Activated CD4-positive, alpha-beta T cell treated with anti-CD3 and anti-CD28 coated beads for 4 hours (primary cell): Measurements from ENCODE around the gene TEAD2.

ENCODE experiments used
- DNase-seq, 2 donors: peaks; one replicate each; pipeline ENCODE4 v3.0.0-alpha.2; 2020

The TEAD2 gene

GRCh38 chr19:49362048-49362928 is at the start of gene TEAD2:
Gene TEAD2 (minus strand): TSS chr19:49362416. CDS start chr19:49360075, 2,341 bp downstream.
- DNase-seq: no peak

- no peak for DNase-seq
Observed at GRCh38 chr19:49411681-49412326, 49.6 kb upstream of the TEAD2 start.

GRCh38 chr19:49409441-49410029 is 47.3 kb upstream of the TEAD2 start:
- peak in 1 of 2 donors; percentile 23 for DNase-seq

DNA sequence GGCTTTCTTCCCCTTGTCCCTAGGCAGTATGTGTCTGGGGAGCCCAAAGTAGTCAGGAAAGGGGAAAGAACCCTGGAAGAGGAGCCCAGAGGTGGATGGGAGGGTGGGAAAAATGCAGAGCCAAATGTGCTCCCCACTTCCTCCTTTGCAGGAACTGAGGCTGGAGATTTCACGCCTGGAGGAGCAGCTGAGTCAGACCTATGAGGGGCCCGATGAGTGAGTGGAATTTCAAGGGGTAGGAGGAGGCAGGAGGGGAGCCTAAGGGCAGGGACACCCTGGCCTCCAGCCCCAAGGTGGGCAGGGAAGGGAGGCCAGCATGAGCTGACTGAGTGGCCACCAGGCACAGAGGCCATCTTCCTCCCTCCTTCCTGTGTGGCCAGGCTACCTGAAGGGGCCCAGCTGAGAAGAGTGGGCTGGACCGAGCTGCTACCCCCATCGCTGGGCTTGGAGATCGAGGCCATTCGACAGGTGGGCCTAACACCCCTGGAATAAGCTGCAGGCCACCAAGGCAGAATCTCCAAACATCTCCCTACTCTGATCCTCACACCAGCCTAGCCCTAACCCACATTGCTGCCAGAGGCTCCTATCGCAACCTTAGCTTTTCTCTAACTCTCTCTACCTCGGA is 46.7 kb upstream of the TEAD2 start:
- DNase-seq: no peak

DNA sequence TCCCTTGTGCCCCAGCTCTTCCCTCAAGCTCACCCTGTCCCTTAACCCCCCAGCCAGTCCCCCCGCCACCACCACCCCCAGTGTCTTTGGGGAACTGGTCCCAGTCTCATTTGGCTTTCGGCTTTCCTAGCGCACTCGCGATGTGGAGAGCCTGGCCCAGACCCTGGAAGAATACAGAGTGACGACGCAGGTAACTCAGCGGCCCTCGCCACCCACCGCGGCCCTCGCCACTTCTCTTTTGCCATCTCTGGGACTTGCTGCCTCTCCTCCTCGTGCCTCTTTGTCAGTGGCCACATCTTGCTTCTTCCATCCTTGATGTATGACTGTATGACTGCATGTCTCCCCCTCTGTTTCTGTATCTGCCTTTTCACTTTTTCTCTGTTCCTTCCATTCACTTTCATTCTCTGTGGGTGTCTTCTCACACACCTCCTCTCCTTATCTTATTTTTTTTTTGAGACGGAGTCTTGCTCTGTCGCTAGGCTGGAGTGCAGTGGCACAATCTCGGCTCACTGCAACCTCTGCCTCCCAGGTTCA is 45.3 kb upstream of the TEAD2 start:
- DNase-seq: no peak

GRCh38 chr19:49407079-49407478 is 44.9 kb upstream of the TEAD2 start:
- no peak for DNase-seq

DNA sequence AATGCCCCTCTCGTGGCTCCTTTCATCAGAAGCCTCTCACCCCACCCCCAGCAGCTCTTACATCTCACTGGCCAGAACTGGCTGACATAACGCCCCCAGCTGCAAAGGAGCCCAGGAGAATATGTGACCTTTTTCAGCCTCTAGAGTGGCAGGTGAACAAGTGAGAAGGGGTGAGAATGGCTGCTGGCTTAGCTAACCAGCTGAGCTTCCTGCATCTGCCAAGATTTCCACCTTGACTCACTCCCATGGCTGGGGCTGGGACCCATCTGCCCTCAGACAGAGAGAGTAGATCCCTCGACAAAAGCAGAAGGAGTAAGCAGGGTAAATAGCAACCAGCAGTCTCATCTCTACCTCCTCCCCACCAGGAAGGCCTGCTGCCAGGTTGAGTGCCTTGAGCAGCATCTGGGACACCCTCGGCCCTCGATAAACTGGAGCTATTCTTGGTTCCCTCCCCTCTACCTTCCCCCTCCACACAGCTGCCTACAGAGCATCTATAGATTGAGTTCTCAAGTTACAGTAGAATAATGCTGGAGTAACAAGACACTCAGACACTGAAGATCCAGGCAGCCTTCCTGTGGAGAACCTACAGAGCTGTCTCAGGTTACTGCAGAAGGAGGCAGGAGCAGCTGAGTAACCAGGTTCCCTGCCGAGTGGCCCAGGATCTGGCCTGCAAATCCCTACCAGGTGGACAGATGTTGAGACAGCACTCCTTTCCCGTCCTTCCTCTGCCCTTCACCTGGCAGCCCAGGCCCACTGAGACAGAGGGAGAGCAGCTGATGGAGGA is 41.4 kb upstream of the TEAD2 start:
- DNase-seq: no peak

GRCh38 chr19:49400029-49400428 is 37.8 kb upstream of the TEAD2 start:
- DNase-seq: no peak

DNA sequence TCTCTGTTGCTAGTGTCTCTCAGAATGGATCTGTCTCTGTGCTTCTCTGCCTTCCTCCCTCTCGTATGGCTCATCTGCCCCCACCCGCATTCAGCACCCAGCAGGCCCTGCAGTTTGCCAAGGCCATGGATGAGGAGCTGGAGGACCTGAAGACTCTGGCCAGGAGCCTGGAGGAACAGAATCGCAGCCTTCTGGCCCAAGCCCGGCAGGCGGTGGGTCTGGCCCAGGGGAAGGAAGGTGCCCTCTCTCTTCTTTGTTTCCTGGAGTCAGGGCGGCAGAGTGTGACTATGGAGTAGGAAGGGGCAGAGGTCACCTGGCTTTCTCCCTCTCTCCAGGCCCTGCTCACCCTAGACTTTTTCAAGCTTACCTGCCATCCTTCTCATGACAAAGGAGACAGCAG is 36.7 kb upstream of the TEAD2 start:
- no peak for DNase-seq

- DNase-seq: no peak
Observed at GRCh38 chr19:49398001-49398615, 35.9 kb upstream of the TEAD2 start.

GRCh38 chr19:49396738-49397505 is 34.7 kb upstream of the TEAD2 start:
- no peak for DNase-seq

DNA sequence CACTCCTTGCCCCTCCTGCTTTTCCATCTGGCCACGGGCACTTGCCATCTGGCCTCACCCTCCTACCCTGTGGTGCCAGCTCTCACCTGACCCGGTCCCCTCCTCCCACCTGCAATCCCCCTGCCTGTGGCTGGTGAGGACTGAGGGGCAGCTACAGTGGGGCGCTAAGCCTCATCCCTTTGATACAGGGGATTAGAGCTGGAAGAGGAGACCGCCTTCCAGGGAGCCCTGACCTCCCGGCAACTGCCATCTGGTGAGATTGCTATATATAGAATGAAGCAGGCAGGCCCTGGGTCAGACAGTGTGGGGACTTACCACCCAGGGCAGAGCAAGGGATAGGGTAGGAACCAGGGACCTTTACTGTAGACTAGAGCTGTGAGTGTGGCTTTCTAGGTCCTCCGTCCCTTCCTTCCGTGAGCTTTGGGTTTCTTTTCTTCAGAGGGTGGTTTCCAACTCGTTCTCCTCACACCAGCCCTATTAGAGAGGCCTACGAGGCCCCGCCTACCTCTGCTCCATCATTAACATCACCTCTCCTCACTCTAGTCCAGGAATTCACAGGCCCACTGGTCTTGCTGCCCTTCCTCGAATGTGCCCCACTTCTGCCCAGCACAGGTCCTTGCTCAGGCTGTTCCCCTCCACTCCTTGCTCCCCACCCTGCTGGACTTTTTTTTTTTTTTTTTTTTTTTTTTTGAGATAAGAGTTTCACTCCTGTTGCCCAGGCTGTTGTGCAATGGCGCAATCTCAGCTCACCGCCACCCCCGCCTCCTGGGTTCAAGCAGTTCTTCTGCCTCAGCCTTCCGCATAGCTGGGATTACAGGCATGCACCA is 33.6 kb upstream of the TEAD2 start:
- DNase-seq: no peak

GRCh38 chr19:49393881-49394280 is 31.7 kb upstream of the TEAD2 start:
- no peak for DNase-seq

DNA sequence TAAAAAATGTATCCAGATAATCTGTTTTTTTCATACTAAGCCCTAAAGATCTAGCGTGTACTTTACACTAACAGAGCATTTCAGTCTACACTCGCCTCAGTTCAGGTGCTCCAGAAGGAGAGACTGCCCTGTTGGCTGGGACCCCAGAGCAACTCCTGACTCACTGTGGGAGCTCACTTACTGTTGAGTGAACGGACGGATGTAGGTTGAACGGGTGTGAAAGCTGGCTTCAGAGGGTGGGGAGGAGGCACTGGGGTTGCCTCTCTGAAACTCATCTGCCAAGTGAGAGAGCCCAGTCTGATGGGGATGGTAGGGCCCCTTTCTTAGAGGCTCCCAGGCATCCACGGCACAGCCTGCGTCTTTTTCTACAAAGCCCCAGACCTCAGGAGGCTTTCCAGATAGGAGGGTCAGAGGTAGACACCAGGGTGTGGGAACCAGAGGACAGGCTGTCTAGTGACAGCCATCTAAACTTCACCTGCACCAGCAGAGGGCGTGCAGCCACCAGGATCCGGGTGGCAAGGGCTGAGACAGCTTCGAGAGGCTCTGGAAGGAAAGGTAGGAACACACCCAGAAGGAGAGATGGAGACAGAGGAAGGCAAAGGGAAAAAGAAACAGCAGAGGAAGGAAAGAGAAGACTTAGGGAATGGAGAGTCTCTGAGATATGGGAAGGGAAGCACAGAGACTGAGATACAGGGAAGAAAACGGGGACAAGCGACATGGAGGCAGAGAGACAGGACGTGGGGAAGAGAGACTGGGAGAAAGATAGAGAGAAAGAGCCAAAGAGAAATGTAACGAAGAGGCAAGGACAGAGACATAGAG is 29.6 kb upstream of the TEAD2 start:
- DNase-seq: peak; percentile 78 to 79

- DNase-seq: no peak
Observed at GRCh38 chr19:49390929-49391359, 28.7 kb upstream of the TEAD2 start.

DNA sequence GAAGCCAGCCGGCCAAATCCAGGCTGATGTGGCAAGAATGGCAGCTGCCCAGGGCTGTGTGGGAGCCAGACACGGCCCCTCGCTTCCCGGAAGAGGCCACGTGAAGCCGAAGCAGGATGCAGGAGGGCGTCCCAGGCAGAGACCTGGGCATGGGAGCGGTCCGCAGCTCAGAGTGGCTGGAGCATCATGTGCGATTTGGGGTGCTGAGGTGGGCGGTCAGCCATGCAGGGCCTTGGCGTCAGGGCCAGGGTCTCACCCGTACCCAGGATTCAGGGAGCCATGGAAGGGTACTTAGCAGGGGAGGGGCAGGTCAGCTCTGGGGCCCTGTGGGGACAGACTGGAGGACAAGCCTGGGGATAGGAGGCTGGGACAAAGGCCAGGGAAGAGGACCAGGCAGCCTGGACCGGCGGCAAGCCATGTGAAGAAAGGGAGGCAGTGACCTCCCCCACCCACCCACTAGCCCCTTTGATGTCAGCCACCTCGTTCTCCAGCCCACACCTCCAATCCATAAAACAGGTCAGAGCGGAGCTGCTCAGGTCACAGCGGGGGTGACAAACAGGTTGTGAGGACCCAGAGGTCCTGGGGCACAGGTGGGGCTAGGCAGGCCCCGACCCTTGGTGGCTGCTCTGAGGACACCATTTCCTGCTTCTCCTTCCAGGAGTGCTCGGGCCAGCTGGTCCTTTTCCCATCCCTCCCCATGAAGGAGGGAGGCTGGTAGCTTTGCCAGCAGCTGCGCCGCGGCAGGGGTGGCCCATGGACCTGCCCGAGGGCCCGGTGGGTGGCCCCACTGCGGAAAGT is 28.1 kb upstream of the TEAD2 start:
- DNase-seq: no peak

GRCh38 chr19:49389406-49389805 is 27.2 kb upstream of the TEAD2 start:
- no peak for DNase-seq

DNA sequence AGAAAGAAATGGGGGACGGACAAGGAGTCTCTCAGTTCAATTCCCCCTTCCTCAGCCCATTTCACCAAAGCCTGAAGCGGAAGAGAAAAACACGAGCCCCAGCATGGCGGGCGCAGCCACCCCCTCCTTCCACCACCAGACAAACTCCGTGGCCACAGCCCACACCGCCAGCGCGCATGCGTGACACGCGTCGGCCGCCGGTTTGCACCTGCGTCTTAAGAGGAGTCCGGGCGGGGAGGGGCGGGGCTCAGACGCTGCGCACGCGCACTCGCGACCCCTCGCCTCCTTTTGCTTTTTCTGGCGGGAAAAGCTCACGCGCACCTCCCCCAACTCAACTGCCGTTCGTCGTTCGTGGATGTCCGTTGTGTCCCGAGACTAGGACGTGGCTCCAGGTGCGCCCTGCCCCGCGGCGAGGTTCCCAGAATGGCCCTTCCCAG is 25.7 kb upstream of the TEAD2 start, which contains the start of gene KASH5:
TSS of gene KASH5 (plus strand) at position 314 of the 437 bp plus-strand sequence. CDS start 2,635 bp downstream, outside the sequence.
- DNase-seq: peak; percentile 80
